Muscle of leg (tissue), 11 donors: Measurements from ENCODE around the gene SMARCB1. TPM values are rescaled to one million over a fixed set of nuclear protein-coding genes. Genes with fewer than 3 reads are reported as not detected.

Experiments
- DNase-seq: peaks from one replicate; pipeline ENCODE4 v3.0.0; 2013
- H3K27ac ChIP-seq: one replicate; pipeline ENCODE4 v1.5.1; 2013; ENCODE audit warnings: mild to moderate bottlenecking, low read length, control low read depth
- H3K27me3 ChIP-seq: one replicate; pipeline ENCODE4 v1.6.1; 2013; ENCODE audit warnings: low read length; ENCODE audit not compliant: control insufficient read depth, insufficient read depth
- H3K36me3 ChIP-seq: one replicate; pipeline ENCODE4 v1.6.1; 2013; ENCODE audit warnings: low read length; ENCODE audit not compliant: control insufficient read depth, insufficient read depth
- H3K4me1 ChIP-seq: one replicate; pipeline ENCODE4 v1.6.1; 2013; ENCODE audit warnings: low read length; ENCODE audit not compliant: control insufficient read depth, insufficient read depth
- H3K4me3 ChIP-seq: one replicate; pipeline ENCODE4 v1.5.1; 2013; ENCODE audit warnings: low read length, control low read depth
- H3K9me3 ChIP-seq: replicated peaks from 2 replicates; pipeline ENCODE4 v1.6.1; 2013; ENCODE audit warnings: low read depth, low read length; ENCODE audit not compliant: control insufficient read depth
- WGBS: methylation state at CpG from one replicate; pipeline ENCODE4 v1.1.5; 2013; ENCODE audit warnings: missing lambda C conversion rate; ENCODE audit not compliant: insufficient coverage; 5-methylcytosine and 5-hydroxymethylcytosine counted together
- polyA plus RNA-seq, 8 donors: library from polyadenylated mRNA; unstranded; fragments of 120-200 nt; gene quantifications; one replicate each; pipeline versions ENCODE4 v1.2.1 to v1.2.3, GENCODE V29; 2013; ENCODE audit warnings: inconsistent platforms in 1 of 8, low replicate concordance in 1 of 8; ENCODE audit not compliant: insufficient read length in 8 of 8, insufficient read depth in 1 of 8
- total RNA-seq: library from RNA; stranded (reverse); fragments of 120-200 nt; gene quantifications from one replicate; pipeline ENCODE4 v1.2.4, GENCODE V29; 2013

SMARCB1 gene
- total and polyA plus RNA-seq, 9 donors = 43.0 to 114 (median 82.7) TPM

DNA sequence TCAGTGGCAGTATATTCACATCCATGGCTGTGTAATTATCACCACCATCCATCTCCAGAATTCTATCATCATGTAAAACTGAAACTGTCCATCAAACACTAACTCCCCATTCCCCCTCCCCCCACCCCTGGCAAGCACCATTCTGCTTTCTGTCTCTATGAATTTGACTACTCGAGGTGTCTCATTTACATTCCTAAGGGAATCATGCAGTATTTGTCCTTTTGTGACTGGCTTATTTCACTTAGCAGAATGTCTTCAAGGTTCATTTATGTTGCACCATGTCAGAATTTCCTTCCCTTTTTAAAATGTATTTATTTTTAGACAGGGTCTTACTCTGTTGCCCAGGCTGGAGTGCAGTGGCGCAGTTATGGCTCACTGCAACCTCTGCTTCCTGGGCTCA, 31.8 kb downstream of the SMARCB1 start:
- peaks cover 78% of the 10 kb centered on the region for H3K36me3 ChIP-seq
- no peak for DNase-seq
- no peak overlapping the region for H3K4me3 ChIP-seq
- H3K4me1 ChIP-seq = no peaks in the 10 kb centered on the region
- no CpG with 5 or more reads among the region's 2 CpGs for WGBS
- no peaks in the 10 kb centered on the region for H3K27me3 ChIP-seq
- H3K9me3 ChIP-seq = no peaks in the 10 kb centered on the region
- no peak overlapping the region for H3K27ac ChIP-seq

GRCh38 chr22:23820748-23821211, 34.0 kb downstream of the SMARCB1 start:
- no peaks in the 10 kb centered on the region for H3K9me3 ChIP-seq
- no peaks in the 10 kb centered on the region for H3K4me1 ChIP-seq
- peaks cover 90% of the 10 kb centered on the region for H3K36me3 ChIP-seq
- WGBS = 57% methylated on average over 4 of the region's 4 CpGs
- H3K27me3 ChIP-seq = no peaks in the 10 kb centered on the region
- no peak overlapping the region for H3K27ac ChIP-seq
- DNase-seq = no peak
- no peak overlapping the region for H3K4me3 ChIP-seq

DNA sequence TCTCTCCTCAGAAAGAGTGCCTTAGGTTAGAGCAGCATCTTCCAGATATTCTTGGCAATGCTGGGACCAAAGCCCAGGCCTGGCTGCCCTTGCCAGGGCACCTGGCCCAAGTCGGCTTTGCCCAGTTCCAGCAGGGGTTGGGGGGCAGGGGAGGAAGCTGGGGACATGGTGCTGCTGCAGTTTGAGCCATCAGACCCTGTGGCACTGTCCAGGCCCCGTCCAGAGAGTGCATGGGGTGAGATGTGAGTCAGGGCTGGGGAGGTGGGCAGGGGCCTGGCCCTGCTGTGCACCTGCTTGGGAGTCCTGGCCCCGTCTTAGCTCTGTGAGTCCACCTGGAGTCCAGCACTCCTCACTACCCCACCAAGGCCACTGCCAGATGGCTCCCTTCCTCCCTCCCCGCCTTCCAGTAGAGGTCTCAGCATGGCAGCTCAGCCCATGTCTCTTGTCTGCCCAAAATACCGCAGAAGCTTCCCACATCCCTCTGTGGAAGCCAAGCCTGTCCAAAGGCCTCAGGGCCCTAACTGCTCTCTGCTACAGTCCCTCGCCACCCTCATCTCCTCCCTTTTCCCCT, 35.4 kb downstream of the SMARCB1 start:
- WGBS = 80% methylated on average over 5 of the region's 6 CpGs
- Histone ChIP-seq H3K36me3 (peaks cover 88% of the 10 kb centered on the region), H3K9me3 (no peaks in the 10 kb centered on the region), H3K4me3 (no peak overlapping the region), H3K4me1 (no peaks in the 10 kb centered on the region), H3K27me3 (no peaks in the 10 kb centered on the region), H3K27ac (no peak overlapping the region)
- no peak for DNase-seq

DNA sequence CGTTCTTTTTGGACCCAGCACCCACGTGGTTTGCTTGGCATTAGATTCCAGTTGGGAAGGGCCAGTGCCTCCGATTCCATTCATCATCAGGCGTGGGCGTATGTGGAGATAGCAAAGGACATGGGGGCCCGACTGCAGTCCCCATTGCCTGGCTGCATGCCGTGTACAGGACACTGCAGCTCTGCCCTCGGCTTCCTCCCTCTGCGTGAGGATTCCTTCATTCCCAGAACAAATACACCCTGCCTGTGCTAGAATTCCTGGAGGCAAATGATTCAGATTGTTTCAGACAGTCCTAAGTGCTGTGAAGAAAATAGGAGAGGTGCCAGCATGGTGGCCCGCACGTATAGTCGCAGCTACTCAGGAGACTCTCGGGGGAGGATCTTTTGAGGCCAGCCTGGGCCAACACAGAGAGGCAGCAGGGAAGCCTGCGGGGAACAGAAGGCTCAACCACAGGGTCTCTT, 36.6 kb downstream of the SMARCB1 start:
- Histone ChIP-seq H3K9me3 (no peaks in the 10 kb centered on the region), H3K4me1 (no peaks in the 10 kb centered on the region), H3K27ac (no peak overlapping the region), H3K4me3 (no peak overlapping the region), H3K27me3 (no peaks in the 10 kb centered on the region), H3K36me3 (peaks cover 87% of the 10 kb centered on the region)
- 78% methylated on average over 10 of the region's 14 CpGs for WGBS
- no peak for DNase-seq

- Histone ChIP-seq H3K4me1 (no peaks in the 10 kb centered on the region), H3K4me3 (no peak overlapping the region), H3K9me3 (peaks cover 9% of the 10 kb centered on the region), H3K27me3 (no peaks in the 10 kb centered on the region), H3K36me3 (peaks cover 88% of the 10 kb centered on the region), H3K27ac (no peak overlapping the region)
- DNase-seq = no peak
- 83% methylated on average over 11 of the region's 13 CpGs for WGBS
Measured at GRCh38 chr22:23824476-23825245, 37.9 kb downstream of the SMARCB1 start.

DNA sequence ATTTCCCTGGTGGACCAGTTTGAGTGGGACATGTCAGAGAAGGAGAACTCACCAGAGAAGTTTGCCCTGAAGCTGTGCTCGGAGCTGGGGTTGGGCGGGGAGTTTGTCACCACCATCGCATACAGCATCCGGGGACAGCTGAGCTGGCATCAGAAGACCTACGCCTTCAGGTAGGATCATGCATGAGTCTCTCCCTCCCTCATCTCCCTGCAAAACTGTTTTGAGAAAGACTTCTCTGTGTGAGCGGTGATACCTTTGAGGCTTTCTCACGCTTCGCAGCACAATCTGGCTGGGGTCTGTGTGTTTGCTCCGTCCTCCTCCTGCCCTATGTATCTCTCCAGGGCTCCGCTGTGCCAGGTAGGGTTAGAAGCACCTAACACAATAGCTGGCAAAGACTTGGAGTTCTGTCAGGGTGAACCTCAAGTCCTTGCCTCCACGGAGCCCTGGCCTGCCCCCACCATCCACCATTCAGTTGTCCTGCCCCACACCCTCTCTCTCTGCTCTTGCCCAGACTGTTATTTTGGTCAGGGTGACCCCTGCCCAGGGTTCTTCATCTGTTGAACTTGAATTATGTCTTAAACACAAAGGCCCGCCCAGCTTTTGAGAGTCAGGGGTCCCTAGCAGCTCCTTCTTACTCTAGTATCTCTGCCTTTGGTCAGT, 38.6 kb downstream of the SMARCB1 start:
- Histone ChIP-seq H3K4me3 (no peak overlapping the region), H3K4me1 (no peaks in the 10 kb centered on the region), H3K27me3 (no peaks in the 10 kb centered on the region), H3K36me3 (peaks cover 82% of the 10 kb centered on the region), H3K9me3 (peaks cover 9% of the 10 kb centered on the region), H3K27ac (no peak overlapping the region)
- no peak for DNase-seq
- 97% methylated on average over 11 of the region's 12 CpGs for WGBS

DNA sequence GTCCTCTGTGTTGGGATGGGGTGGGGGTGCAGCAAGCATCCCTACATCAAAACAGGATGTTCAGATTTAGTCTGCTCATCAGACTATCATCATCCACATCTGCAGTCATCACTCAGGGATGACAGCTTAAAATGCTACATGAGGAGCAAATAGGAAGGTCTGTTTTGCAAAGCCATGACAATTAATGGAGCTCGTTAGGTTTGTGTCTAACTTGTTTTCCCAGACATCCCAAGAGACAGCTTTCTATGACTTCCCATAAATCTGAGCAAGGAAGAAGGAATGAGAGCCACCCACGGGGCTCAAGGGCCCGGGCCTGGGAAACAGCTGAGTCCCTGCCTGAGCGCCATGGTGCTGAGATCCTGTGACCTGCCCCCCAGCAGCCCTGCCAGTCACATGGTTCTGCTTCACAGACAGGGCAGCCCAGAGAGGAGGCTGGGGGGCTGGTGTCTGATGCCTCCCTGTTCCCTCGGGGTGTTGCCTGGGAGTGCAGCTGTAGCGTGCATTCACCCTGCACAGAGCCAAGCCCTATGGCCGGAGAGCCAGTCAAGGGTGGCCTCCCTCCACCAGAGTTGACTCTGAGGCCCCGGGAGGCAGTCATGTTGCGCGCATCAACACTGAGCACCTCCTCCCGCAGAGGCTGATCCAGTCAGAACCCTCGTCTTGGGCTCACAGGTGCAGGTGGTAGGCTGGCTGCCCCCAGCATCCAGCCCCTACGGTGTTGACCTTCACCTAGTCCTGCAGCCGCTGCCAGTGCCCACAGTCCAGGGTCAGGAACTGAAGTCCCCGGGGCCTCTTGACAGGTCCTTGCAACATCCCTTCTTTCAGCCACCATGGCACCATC, 40.0 kb downstream of the SMARCB1 start:
- peak; percentile 60 for DNase-seq
- Histone ChIP-seq H3K4me3 (no peak overlapping the region), H3K36me3 (peaks cover 80% of the 10 kb centered on the region), H3K27me3 (no peaks in the 10 kb centered on the region), H3K9me3 (peaks cover 9% of the 10 kb centered on the region), H3K4me1 (peaks cover 2% of the 10 kb centered on the region), H3K27ac (peak overlapping the region; percentile 7)
- WGBS = 72% methylated on average over 11 of the region's 15 CpGs

DNA sequence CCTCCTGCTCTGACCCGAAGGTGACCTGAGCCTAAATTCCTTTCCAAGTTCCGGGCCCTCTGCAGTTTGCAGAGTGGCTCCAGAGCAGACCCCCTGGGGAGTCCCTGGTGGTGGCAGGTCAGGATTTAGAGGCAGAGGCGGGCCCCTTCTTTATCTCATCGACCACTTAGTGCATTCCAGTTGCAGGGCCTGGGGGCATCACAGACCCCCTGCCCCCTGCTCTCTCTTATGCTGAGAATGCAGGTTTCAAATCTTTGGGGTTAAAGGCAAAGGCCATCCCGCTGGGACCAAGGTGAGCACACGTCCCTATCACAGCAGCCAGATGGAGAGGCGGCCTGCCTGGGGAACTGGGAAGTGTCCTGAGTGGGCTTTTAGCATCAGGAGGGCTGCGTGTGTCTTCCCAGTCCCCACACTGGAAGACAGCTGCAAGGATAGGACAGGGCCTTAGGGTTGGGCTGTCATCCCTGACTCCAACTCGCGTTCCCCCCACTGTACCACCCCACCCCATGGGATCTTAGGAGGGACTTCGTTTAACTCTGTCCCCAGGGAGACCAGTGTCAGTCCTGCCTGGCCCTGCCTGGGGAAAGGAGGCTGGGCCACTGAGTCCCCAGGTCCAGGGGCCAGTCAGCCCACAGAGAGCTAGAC, 40.7 kb downstream of the SMARCB1 start:
- H3K4me1 ChIP-seq = peaks cover 8% of the 10 kb centered on the region
- H3K9me3 ChIP-seq = peaks cover 9% of the 10 kb centered on the region
- no peak for DNase-seq
- H3K27me3 ChIP-seq = no peaks in the 10 kb centered on the region
- WGBS = 75% methylated on average over 5 of the region's 11 CpGs
- no peak overlapping the region for H3K4me3 ChIP-seq
- H3K27ac ChIP-seq = no peak overlapping the region
- H3K36me3 ChIP-seq = peaks cover 79% of the 10 kb centered on the region

DNA sequence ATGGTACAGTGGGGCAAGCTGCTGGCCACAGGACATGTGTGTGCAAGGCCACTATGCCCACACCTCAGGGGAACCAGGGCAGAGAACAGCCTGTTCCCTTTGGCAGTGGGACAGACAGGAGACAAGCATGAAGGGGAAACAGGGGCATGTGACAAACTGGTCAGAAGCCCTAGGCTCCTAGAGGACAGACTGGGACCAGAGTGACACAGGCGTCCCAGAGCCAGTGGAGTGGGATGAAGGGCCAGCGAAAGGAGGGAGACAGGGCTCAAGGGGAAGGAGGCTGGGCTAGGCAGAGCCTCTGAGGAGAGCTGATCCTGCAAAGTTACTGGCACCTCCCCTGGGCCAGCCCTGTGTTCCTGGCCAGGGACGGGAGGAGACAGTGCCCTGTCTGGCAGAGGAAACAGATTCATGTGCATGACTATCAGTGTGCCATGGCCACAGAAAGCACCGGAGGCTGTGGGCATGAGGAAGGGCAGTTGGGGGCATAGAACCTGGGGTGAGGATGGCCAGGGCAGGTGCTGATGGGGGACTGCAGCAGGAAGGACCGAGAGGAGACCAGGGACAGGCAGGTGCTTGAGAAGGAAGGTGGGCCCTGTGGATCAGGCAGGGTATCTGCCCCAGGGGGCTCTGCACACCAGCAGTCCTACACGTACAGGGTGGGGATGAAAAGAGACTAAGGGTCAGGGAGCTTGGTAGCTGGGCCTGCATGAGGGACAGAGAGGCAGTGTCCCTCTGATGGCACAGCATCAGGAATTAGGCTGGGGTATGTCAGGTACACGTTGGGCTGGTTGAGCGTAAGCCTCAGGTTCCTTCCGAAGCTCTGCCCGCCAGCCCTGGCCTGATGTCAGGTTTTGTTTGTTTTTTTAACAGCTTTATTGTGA, 42.3 kb downstream of the SMARCB1 start:
- Histone ChIP-seq H3K27ac (no peak overlapping the region), H3K4me1 (peaks cover 24% of the 10 kb centered on the region), H3K4me3 (no peak overlapping the region), H3K27me3 (no peaks in the 10 kb centered on the region), H3K36me3 (peaks cover 78% of the 10 kb centered on the region), H3K9me3 (peaks cover 9% of the 10 kb centered on the region)
- WGBS = 88% methylated on average over 7 of the region's 10 CpGs
- DNase-seq = no peak
